Sigmoid colon (tissue), 7 donors: ENCODE results near the gene SELENOO. TPM values are rescaled to one million over a fixed set of nuclear protein-coding genes. Genes with fewer than 3 reads are reported as not detected.
"Not testable (repeated sequence)": the region's sequence is repeated elsewhere in the genome, so short reads cannot be mapped to it uniquely, and the experiment has no call there.

Experiments used
- DNase-seq: peaks from one replicate; pipeline ENCODE4 v3.0.0-alpha.2; 2019
- H3K27ac ChIP-seq, 4 donors: fragments of 200-600 bp; sonication (generic); one replicate each; pipeline ENCODE4 v1.5.1; 2016 to 2019; ENCODE audit warnings: mild to moderate bottlenecking in 1 of 4
- H3K27me3 ChIP-seq, 3 donors: fragments of 200-600 bp; sonication (generic); one replicate each; pipeline ENCODE4 v1.5.1; 2019; ENCODE audit warnings: mild to moderate bottlenecking in 1 of 3
- H3K36me3 ChIP-seq, 4 donors: fragments of 200-600 bp; sonication (generic); one replicate each; pipeline ENCODE4 v1.5.1; 2016 to 2019
- H3K4me1 ChIP-seq, 4 donors: fragments of 200-600 bp; sonication (generic); one replicate each; pipeline ENCODE4 v1.5.1; 2017 to 2019
- H3K4me3 ChIP-seq, 4 donors: fragments of 200-600 bp; sonication (generic); one replicate each; pipeline ENCODE4 v1.5.1; 2017 to 2019; ENCODE audit warnings: mild to moderate bottlenecking in 2 of 4, moderate library complexity in 1 of 4
- H3K9me3 ChIP-seq, 4 donors: fragments of 200-600 bp in 3 of 4; sonication (generic) in 3 of 4; one replicate each; pipeline versions ENCODE4 v1.5.1 to v1.6.1; 2013 to 2019
- CTCF ChIP-seq, 4 experiments: fragments of 450-650 bp in 3 of 4; fragments of 200-600 bp in 1 of 4; IDR thresholded peaks; one replicate each; pipeline ENCODE4 v1.5.1; 2016 to 2019; ENCODE audit warnings: antibody characterized with exemption in 4 of 4, mild to moderate bottlenecking in 3 of 4, moderate library complexity in 2 of 4
- EP300 ChIP-seq, 4 donors: sonication (generic); formaldehyde crosslinking; IDR thresholded peaks; one replicate each; pipeline ENCODE4 v1.6.1; 2017; ENCODE audit warnings: antibody characterized with exemption in 4 of 4
- POLR2A ChIP-seq, 2 donors: fragments of 450-650 bp; IDR thresholded peaks; one replicate each; pipeline ENCODE4 v1.6.1; 2016; ENCODE audit warnings: antibody characterized with exemption in 2 of 2, mild to moderate bottlenecking in 2 of 2, moderate library complexity in 2 of 2
- POLR2AphosphoS5 ChIP-seq, 4 donors: sonication (generic); formaldehyde crosslinking; IDR thresholded peaks; one replicate each; pipeline ENCODE4 v1.6.1; 2017; ENCODE audit warnings: antibody characterized with exemption in 4 of 4
- WGBS, 2 donors: extraction: QIAGEN DNeasy Blood & Tissue Kit; methylation state at CpG; one replicate each; pipeline ENCODE4 v1.1.7; 2013; 5-methylcytosine and 5-hydroxymethylcytosine counted together
- intact Hi-C: fragments of 100-400 bp; cut with DNase I; formaldehyde crosslinking; loops from one replicate; pipeline ENCODE4 v1.15.1; 2023
- polyA plus RNA-seq, 3 donors: library from polyadenylated mRNA; stranded (reverse); fragments of 200-250 nt; gene quantifications; one replicate each; pipeline ENCODE4 v1.2.3, GENCODE V29; 2013
- total RNA-seq, 4 donors: library from RNA; depleted of rRNA; stranded (reverse); fragments of >200 nt; gene quantifications; one replicate each; pipeline ENCODE4 v1.1.0, GENCODE V29; 2016
- donor health status: healthy with polysubstance abuse.
- donor health status: Bipolar disorder and iron deficiency.
- donor health status: healthy.

The SELENOO gene
- total and polyA plus RNA-seq, 7 donors: 10.2 to 30.2 (median 17.9) TPM

- H3K36me3 ChIP-seq: peaks cover 0 to 39% (median 11%) of the 10 kb centered on the region in 4 donors
- no peak overlapping the region for H3K27ac ChIP-seq
- no peak for DNase-seq
- no peaks in the 10 kb centered on the region for H3K27me3 ChIP-seq
- TF ChIP-seq POLR2A (IDR thresholded peaks at IDR 0.05): no peak
- TF ChIP-seq EP300 (IDR thresholded peaks at IDR 0.05): no peak
- no peak for TF ChIP-seq CTCF (IDR thresholded peaks at IDR 0.05)
- H3K9me3 ChIP-seq: no peaks in the 10 kb centered on the region
- WGBS, 2 donors: 98 to 100% methylated on average over 1 of the region's 1 CpG
- intact Hi-C loops: loop anchor here (5.0 to 10.0 kb wide), 2 partner anchors 271 to 418 kb away; no protein-coding TSS in a partner anchor
- H3K4me3 ChIP-seq: no peak overlapping the region
- H3K4me1 ChIP-seq: peaks cover 0 to 41% (median 31%) of the 10 kb centered on the region in 4 donors
Observed at GRCh38 chr22:50203288-50203687, 2.5 kb downstream of the SELENOO start.

GRCh38 chr22:50204571-50204970, 3.8 kb downstream of the SELENOO start:
- H3K9me3 ChIP-seq: no peaks in the 10 kb centered on the region
- H3K27ac ChIP-seq: no peak overlapping the region
- intact Hi-C loops: loop anchor here (5.0 to 10.0 kb wide), 2 partner anchors 272 to 420 kb away; no protein-coding TSS in a partner anchor
- 91 to 95% methylated on average over 7 of the region's 7 CpGs for WGBS, 2 donors
- TF ChIP-seq POLR2AphosphoS5 (IDR thresholded peaks at IDR 0.05): no peak
- TF ChIP-seq CTCF (IDR thresholded peaks at IDR 0.05): no peak
- no peak for TF ChIP-seq POLR2A (IDR thresholded peaks at IDR 0.05)
- no peak for TF ChIP-seq EP300 (IDR thresholded peaks at IDR 0.05)
- peaks cover 0 to 48% (median 13%) of the 10 kb centered on the region in 4 donors for H3K36me3 ChIP-seq
- no peak overlapping the region for H3K4me3 ChIP-seq
- DNase-seq: no peak
- no peaks in the 10 kb centered on the region for H3K27me3 ChIP-seq
- H3K4me1 ChIP-seq: peaks cover 0 to 42% (median 31%) of the 10 kb centered on the region in 4 donors

GRCh38 chr22:50204998-50205397, 4.2 kb downstream of the SELENOO start:
- H3K27ac ChIP-seq, H3K27me3 ChIP-seq, H3K9me3 ChIP-seq, H3K4me3 ChIP-seq, DNase-seq: not testable (repeated sequence)
- WGBS, 2 donors: 92 to 93% methylated on average over 9 of the region's 9 CpGs
- intact Hi-C loops: loop anchor here (5.0 to 10.0 kb wide), 2 partner anchors 273 to 420 kb away; no protein-coding TSS in a partner anchor
- Histone ChIP-seq H3K4me1 (peaks cover 0 to 42% (median 29%) of the 10 kb centered on the region in 4 donors), H3K36me3 (peaks cover 0 to 48% (median 13%) of the 10 kb centered on the region in 4 donors)

- intact Hi-C loops: loop anchor here (10.0 kb wide), 1 partner anchor 421 kb away; no protein-coding TSS in a partner anchor
- no peak overlapping the region for H3K27ac ChIP-seq
- no peak for DNase-seq
- peaks cover 0 to 40% (median 27%) of the 10 kb centered on the region in 4 donors for H3K4me1 ChIP-seq
- 94 to 95% methylated on average over 45 of the region's 45 CpGs for WGBS, 2 donors
- TF ChIP-seq POLR2AphosphoS5 (IDR thresholded peaks at IDR 0.05) (no peak), EP300 (IDR thresholded peaks at IDR 0.05) (no peak), POLR2A (IDR thresholded peaks at IDR 0.05) (no peak), CTCF (IDR thresholded peaks at IDR 0.05) (no peak)
- no peaks in the 10 kb centered on the region for H3K27me3 ChIP-seq
- H3K36me3 ChIP-seq: peaks cover 4 to 58% (median 21%) of the 10 kb centered on the region in 4 donors
- no peak overlapping the region for H3K4me3 ChIP-seq
- no peaks in the 10 kb centered on the region for H3K9me3 ChIP-seq
Observed at GRCh38 chr22:50205781-50206569, 5.2 kb downstream of the SELENOO start.

- no peak for TF ChIP-seq POLR2AphosphoS5 (IDR thresholded peaks at IDR 0.05)
- Histone ChIP-seq H3K9me3 (no peaks in the 10 kb centered on the region), H3K4me3 (no peak overlapping the region), H3K36me3 (peaks cover 4 to 64% (median 23%) of the 10 kb centered on the region in 4 donors), H3K27ac (peak overlapping the region in 1 of 4 donors; percentile 17), H3K27me3 (no peaks in the 10 kb centered on the region), H3K4me1 (peaks cover 0 to 37% (median 24%) of the 10 kb centered on the region in 4 donors)
- intact Hi-C loops: loop anchor here (10.0 kb wide), 1 partner anchor 422 kb away; no protein-coding TSS in a partner anchor
- peak; percentile 82 for DNase-seq
- 51 to 62% methylated on average over 10 of the region's 10 CpGs for WGBS, 2 donors
Observed at GRCh38 chr22:50206599-50206998, 5.8 kb downstream of the SELENOO start.
